ENCODE results near the gene GPR6.

- TF ChIP-seq CTCF (IDR thresholded peaks at IDR 0.05) (no peak), POLR2A (IDR thresholded peaks at IDR 0.05) (no peak)
Observed at GRCh38 chr6:109991201-109992101, 13.3 kb downstream of the GPR6 start.

All from right lobe of liver (tissue), 4 donors.